Body of pancreas (tissue), 4 donors: ENCODE measurements around the gene COX4I2.

Experiments used
- POLR2A ChIP-seq, 3 donors: fragments of 450-650 bp; IDR thresholded peaks; one replicate each; pipeline ENCODE4 v1.6.1; 2016; ENCODE audit warnings: antibody characterized with exemption in 3 of 3, mild to moderate bottlenecking in 2 of 3
- TF ChIP-seq, protein P1 (sequence below), 7 experiments: fragments of 450-650 bp in 4 of 7; fragments of 200-600 bp in 3 of 7; sonication (generic) in 3 of 7; IDR thresholded peaks; one replicate each; pipeline ENCODE4 v1.5.1; 2016 to 2019; ENCODE audit warnings: antibody characterized with exemption in 7 of 7

DNA sequence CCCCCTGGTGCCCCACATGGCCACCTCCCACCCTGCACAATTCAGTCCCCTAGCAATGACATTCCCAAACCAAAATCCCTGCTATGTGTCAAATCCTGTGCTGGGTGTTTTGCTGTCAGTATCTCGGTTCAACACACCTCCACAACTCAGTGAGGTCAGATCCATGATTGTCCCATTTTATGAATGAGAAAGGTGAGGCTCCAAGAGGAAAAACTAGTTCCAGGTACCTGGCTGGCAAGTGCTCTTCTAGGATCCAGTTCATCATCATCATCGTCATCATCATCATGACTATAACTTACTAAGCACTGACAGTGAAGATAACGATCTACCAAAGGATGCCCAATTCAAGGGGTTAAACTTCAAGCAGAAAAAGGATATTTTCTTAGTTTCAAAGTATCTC lies 17.5 kb upstream of the COX4I2 start:
- TF ChIP-seq, protein P1, sequence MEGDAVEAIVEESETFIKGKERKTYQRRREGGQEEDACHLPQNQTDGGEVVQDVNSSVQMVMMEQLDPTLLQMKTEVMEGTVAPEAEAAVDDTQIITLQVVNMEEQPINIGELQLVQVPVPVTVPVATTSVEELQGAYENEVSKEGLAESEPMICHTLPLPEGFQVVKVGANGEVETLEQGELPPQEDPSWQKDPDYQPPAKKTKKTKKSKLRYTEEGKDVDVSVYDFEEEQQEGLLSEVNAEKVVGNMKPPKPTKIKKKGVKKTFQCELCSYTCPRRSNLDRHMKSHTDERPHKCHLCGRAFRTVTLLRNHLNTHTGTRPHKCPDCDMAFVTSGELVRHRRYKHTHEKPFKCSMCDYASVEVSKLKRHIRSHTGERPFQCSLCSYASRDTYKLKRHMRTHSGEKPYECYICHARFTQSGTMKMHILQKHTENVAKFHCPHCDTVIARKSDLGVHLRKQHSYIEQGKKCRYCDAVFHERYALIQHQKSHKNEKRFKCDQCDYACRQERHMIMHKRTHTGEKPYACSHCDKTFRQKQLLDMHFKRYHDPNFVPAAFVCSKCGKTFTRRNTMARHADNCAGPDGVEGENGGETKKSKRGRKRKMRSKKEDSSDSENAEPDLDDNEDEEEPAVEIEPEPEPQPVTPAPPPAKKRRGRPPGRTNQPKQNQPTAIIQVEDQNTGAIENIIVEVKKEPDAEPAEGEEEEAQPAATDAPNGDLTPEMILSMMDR (IDR thresholded peaks at IDR 0.05): no peak
- no peak for TF ChIP-seq POLR2A (IDR thresholded peaks at IDR 0.05)
